ENCODE data around the gene ZBTB1. TPM values are rescaled to one million over a fixed set of nuclear protein-coding genes. Genes with fewer than 3 reads are reported as not detected.
A peak's percentile ranks its signal among the peaks of the same experiment; 100 is the strongest.

ZBTB1 gene
- total and polyA plus RNA-seq, 10 of the 15 experiments (the other 5 are each of a cell fraction or from before 2014, with no cell fraction given): 12.3 to 127 (median 40.0) TPM

GRCh38 chr14:64510825-64511671 lies 6.5 kb downstream of the ZBTB1 start:
- H4K20me1 ChIP-seq (ENCODE audit: control insufficient read depth, insufficient read depth): peaks cover 5% of the 10 kb centered on the region
- no peaks in the 10 kb centered on the region for H3K27me3 ChIP-seq (replicated peaks in 1 of 2; ENCODE audit: control insufficient read depth in 2 of 2, insufficient read depth in 2 of 2, low read length in 1 of 2)
- DNase-seq (ENCODE audit: low read depth, low spot score) (no peak), ATAC-seq (peak; percentile 50), FAIRE-seq (peak; percentile 80)
- peak overlapping the region; percentile 40; the same call in 1 of the 2 replicates for H3K4me3 ChIP-seq
- peaks cover 25% of the 10 kb centered on the region for H3K4me1 ChIP-seq (ENCODE audit: control insufficient read depth, insufficient read depth, low read length)
- WGBS (ENCODE audit: insufficient coverage, insufficient replicate concordance, low lambda C conversion rate, missing lambda C conversion rate): 14% methylated on average over 4 of the region's 4 CpGs
- peak overlapping the region; percentile 83 for H3K4me2 ChIP-seq (ENCODE audit: control insufficient read depth, insufficient read depth)
- RAD21 ChIA-PET (ENCODE audit: unreplicated experiment): interaction anchor here (0.6 to 4.2 kb wide), 18 partner anchors 9 to 489 kb away, joined by 3 to 24 read pairs (median 4); no protein-coding TSS in a partner anchor
- peak overlapping the region; percentile 68 for H3K27ac ChIP-seq (ENCODE audit: control insufficient read depth, insufficient read depth)
- BruUV-seq (replicated peaks): no TSS peak
- POLR2A ChIA-PET: interaction anchor here (0.6 to 3.0 kb wide), 6 partner anchors 8 to 65 kb away, joined by 3 to 19 read pairs (median 3); no protein-coding TSS in a partner anchor
- in situ Hi-C loops (cut with MboI): no loop called here
- intact Hi-C loops (cut with micrococcal nuclease; ENCODE audit: unreplicated experiment): no loop called here
- SMC1A ChIA-PET (ENCODE audit: uncharacterized antibody, unreplicated experiment): interaction anchor here (0.6 to 5.0 kb wide), 19 partner anchors 9 to 197 kb away, joined by 3 to 40 read pairs (median 5); no protein-coding TSS in a partner anchor
- H3K79me2 ChIP-seq (ENCODE audit: control insufficient read depth, insufficient read depth, low read length): peaks cover 95% of the 10 kb centered on the region
- CTCF ChIA-PET: interaction anchor here (0.6 to 6.3 kb wide), 25 partner anchors 9 to 387 kb away, joined by 3 to 63 read pairs (median 5); partner anchors contain the start of gene MTHFD1
- peak overlapping the region; percentile 5; the same call in 1 of the 2 replicates for H3K9ac ChIP-seq (ENCODE audit: control insufficient read depth, insufficient read depth, low read length)
- H2AFZ ChIP-seq (ENCODE audit: control insufficient read depth, low read depth, low read length): no peak overlapping the region
- H3K36me3 ChIP-seq (ENCODE audit: control insufficient read depth in 2 of 2, insufficient read depth in 2 of 2, low read length in 1 of 2): peaks cover 0 to 11% of the 10 kb centered on the region in 2 experiments; a peak in 3 of 4 replicates
- no peaks in the 10 kb centered on the region for H3K9me3 ChIP-seq (replicated peaks; ENCODE audit: control insufficient read depth, insufficient read depth, low read length)
- no peak for TF ChIP-seq PML (IDR thresholded peaks at IDR 0.05; ENCODE audit: low read length)
- no peak for TF ChIP-seq BCLAF1 (IDR thresholded peaks at IDR 0.05)
- TF ChIP-seq POLR2AphosphoS2 (IDR thresholded peaks at IDR 0.05; ENCODE audit: low read depth, low read length): no peak
- peak; percentile 24; the same call in 1 of the 2 replicates for TF ChIP-seq RUNX3 (IDR thresholded peaks at IDR 0.05; ENCODE audit: low read length)
- TF ChIP-seq MYB (IDR thresholded peaks at IDR 0.05; ENCODE audit: borderline replicate concordance, low read depth, low read length): no peak
- 0 out of 2 replicates have a peak, but pooled peaks have one; percentile 21 for TF ChIP-seq EED (IDR thresholded peaks at IDR 0.05; ENCODE audit: low read depth)
- TF ChIP-seq ETV6 (conservative IDR thresholded peaks at IDR 0.05 in 1 of 2, IDR thresholded peaks at IDR 0.05 in 1 of 2; ENCODE audit: borderline replicate concordance in 1 of 2, low read depth in 1 of 2): no peak
- no peak for TF ChIP-seq BCL3 (IDR thresholded peaks at IDR 0.05; ENCODE audit: borderline replicate concordance, insufficient read depth, low read depth, low read length, poor library complexity, severe bottlenecking)
- TF ChIP-seq SREBF1 (IDR thresholded peaks at IDR 0.05; ENCODE audit: low read length): no peak
- TF ChIP-seq CREB1 (IDR thresholded peaks at IDR 0.05; ENCODE audit: low read depth): 0 out of 2 replicates have a peak, but pooled peaks have one; percentile 36
- peak; percentile 86 for TF ChIP-seq HSF1 (IDR thresholded peaks at IDR 0.05; ENCODE audit: low read depth, low read length)

All from GM12878 (cell line).